ENCODE measurements around the gene ADGRG6.

ADGRG6 gene

GRCh38 chr6:142329486-142330113, 27.8 kb downstream of the ADGRG6 start:
- Histone ChIP-seq H3K27ac (ENCODE audit: insufficient read depth, low read depth, low read length, poor library complexity, severe bottlenecking) (no peak overlapping the region), H3K4me1 (ENCODE audit: control insufficient read depth, insufficient read depth, low read length) (peaks cover 6% of the 10 kb centered on the region), H3K4me3 (ENCODE audit: insufficient read depth, low read depth, low read length) (no peak overlapping the region), H3K9me3 (ENCODE audit: control insufficient read depth, low read length) (no peaks in the 10 kb centered on the region), H3K36me3 (ENCODE audit: control insufficient read depth, insufficient read depth, low read length) (no peaks in the 10 kb centered on the region), H3K27me3 (ENCODE audit: control insufficient read depth, insufficient read depth, low read length, poor library complexity, severe bottlenecking) (no peaks in the 10 kb centered on the region)
- WGBS, 2 experiments: 92 to 97% methylated on average over 2 to 3 of the region's 3 CpGs

DNA sequence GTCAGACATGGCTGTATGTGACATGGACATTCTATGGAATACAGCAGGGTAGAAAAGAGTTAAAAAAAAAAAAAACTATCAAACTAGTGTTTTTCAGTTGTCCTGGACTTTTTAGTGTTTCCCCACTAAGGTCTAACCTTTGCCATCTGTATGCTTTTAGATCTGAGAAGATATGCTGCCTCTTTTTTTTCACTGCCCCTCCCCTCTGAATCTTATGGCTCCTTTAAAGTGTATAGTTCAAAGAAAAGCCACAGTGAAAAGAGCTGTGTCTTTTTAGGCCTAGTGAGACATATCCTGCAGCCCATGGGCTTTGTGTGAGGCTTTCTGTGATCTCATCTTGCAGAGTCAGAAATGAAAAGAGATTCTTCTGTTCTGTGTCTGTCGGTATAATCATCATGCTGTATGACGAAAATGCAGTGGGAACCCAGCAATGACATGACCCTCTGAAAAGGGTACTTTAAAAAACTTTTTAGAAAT, 29.3 kb downstream of the ADGRG6 start:
- H3K27ac ChIP-seq (ENCODE audit: insufficient read depth, low read depth, low read length, poor library complexity, severe bottlenecking): peak overlapping the region; percentile 66
- H3K4me1 ChIP-seq (ENCODE audit: control insufficient read depth, insufficient read depth, low read length): peaks cover 6% of the 10 kb centered on the region
- 75 to 90% methylated on average over 2 of the region's 2 CpGs for WGBS, 2 experiments
- no peaks in the 10 kb centered on the region for H3K9me3 ChIP-seq (ENCODE audit: control insufficient read depth, low read length)
- H3K4me3 ChIP-seq (ENCODE audit: insufficient read depth, low read depth, low read length): no peak overlapping the region
- H3K36me3 ChIP-seq (ENCODE audit: control insufficient read depth, insufficient read depth, low read length): no peaks in the 10 kb centered on the region
- H3K27me3 ChIP-seq (ENCODE audit: control insufficient read depth, insufficient read depth, low read length, poor library complexity, severe bottlenecking): no peaks in the 10 kb centered on the region

DNA sequence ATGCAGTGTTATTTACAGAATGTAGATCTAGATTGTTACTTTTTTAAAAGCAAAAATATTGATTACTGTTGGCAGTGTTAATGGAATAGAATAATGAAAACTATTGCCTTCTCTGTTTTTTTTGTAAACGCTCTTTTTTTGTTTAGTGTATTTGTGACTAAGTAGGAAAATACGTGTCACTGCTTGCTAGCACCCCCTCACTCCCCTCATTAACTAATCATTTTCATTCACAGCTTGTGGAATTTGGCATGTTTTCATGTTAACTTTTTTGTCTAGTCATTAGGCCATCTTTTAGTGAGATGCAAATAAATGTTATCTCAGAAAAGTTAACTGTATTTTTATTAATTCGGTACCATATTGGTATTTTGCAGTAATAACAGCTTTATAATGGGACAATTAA, 29.8 kb downstream of the ADGRG6 start:
- no peaks in the 10 kb centered on the region for H3K9me3 ChIP-seq (ENCODE audit: control insufficient read depth, low read length)
- no peaks in the 10 kb centered on the region for H3K27me3 ChIP-seq (ENCODE audit: control insufficient read depth, insufficient read depth, low read length, poor library complexity, severe bottlenecking)
- H3K4me1 ChIP-seq (ENCODE audit: control insufficient read depth, insufficient read depth, low read length): peaks cover 6% of the 10 kb centered on the region
- H3K27ac ChIP-seq (ENCODE audit: insufficient read depth, low read depth, low read length, poor library complexity, severe bottlenecking): peak overlapping the region; percentile 66
- no peak overlapping the region for H3K4me3 ChIP-seq (ENCODE audit: insufficient read depth, low read depth, low read length)
- WGBS, 2 experiments: 80 to 100% methylated on average over 1 to 2 of the region's 3 CpGs
- H3K36me3 ChIP-seq (ENCODE audit: control insufficient read depth, insufficient read depth, low read length): no peaks in the 10 kb centered on the region

DNA sequence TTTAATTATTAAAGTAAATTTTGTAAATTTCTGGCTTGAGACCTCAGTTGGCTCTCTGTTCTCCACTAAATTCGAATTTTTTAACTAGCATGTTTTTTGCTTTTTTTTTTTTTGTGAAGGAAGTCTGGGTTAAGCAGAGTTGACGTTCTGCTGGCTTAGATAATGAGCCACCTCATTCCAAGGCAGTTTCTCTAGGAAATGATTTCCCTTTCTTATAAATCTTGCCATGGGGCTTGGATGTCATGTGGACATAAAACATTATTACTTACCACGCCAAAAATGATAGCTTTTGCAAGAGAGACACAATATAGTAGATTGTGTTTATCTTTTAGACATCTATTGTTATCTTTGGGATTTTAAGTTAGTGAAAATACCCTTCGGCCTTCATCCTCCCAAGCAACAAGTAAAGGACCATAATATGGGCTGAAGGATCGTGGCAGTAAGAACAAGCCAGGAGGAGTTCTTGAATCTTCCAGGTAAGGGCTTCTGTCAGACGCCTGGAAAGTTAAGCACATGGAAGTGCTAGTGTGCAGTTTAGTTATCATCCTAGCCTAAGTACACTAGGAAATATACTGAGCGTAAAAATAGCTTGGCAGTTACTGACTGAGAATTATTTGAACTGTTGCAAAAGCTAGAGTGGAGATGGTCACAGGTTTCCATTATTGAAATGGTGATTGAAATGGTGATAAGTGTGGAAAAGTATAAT, 30.7 kb downstream of the ADGRG6 start:
- no peak overlapping the region for H3K4me3 ChIP-seq (ENCODE audit: insufficient read depth, low read depth, low read length)
- WGBS, 2 experiments: 91 to 92% methylated on average over 5 to 7 of the region's 7 CpGs
- no peak overlapping the region for H3K27ac ChIP-seq (ENCODE audit: insufficient read depth, low read depth, low read length, poor library complexity, severe bottlenecking)
- no peaks in the 10 kb centered on the region for H3K27me3 ChIP-seq (ENCODE audit: control insufficient read depth, insufficient read depth, low read length, poor library complexity, severe bottlenecking)
- H3K9me3 ChIP-seq (ENCODE audit: control insufficient read depth, low read length): no peaks in the 10 kb centered on the region
- peaks cover 6% of the 10 kb centered on the region for H3K4me1 ChIP-seq (ENCODE audit: control insufficient read depth, insufficient read depth, low read length)
- H3K36me3 ChIP-seq (ENCODE audit: control insufficient read depth, insufficient read depth, low read length): no peaks in the 10 kb centered on the region

DNA sequence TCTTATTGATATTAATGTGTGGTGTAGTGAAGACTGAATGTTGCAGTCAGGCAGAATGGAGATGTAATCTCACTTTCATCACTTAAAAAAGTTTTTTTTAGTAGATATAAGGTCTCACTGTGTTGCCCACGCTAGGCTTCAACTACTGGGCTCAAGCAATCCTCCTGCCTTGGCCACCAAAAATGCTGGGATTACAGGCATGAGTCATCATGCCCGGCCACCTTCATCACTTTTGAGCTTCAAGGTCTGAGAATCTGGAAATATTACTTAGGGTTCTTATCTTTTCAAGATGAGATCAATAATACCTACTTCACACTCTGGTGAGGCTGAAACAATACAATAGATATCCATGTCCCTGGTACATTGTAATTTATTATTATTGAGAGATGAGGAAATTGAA, 31.6 kb downstream of the ADGRG6 start:
- no peak overlapping the region for H3K27ac ChIP-seq (ENCODE audit: insufficient read depth, low read depth, low read length, poor library complexity, severe bottlenecking)
- H3K27me3 ChIP-seq (ENCODE audit: control insufficient read depth, insufficient read depth, low read length, poor library complexity, severe bottlenecking): no peaks in the 10 kb centered on the region
- 87 to 93% methylated on average over 2 of the region's 2 CpGs for WGBS, 2 experiments
- no peaks in the 10 kb centered on the region for H3K36me3 ChIP-seq (ENCODE audit: control insufficient read depth, insufficient read depth, low read length)
- H3K4me1 ChIP-seq (ENCODE audit: control insufficient read depth, insufficient read depth, low read length): peaks cover 6% of the 10 kb centered on the region
- H3K9me3 ChIP-seq (ENCODE audit: control insufficient read depth, low read length): no peaks in the 10 kb centered on the region
- no peak overlapping the region for H3K4me3 ChIP-seq (ENCODE audit: insufficient read depth, low read depth, low read length)

DNA sequence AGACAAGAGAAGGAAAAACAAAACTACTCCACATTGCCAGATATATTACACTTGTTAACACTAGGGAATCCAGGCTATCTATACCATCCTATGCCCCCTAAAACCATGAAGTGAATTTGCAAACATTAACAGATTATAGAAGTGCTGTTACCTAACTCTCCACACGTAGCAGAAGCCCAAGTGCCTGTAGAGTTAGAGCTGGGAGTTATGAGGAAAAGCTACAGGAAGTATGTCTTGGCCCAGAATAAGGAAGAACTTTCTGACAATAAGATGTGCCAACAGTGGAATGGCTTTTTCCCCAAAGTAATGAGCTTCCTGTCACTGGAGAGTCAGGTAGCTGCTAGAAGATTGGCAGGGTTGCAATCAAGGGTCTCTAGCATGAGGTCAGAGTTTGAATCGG, 32.5 kb downstream of the ADGRG6 start:
- Histone ChIP-seq H3K36me3 (ENCODE audit: control insufficient read depth, insufficient read depth, low read length) (no peaks in the 10 kb centered on the region), H3K27ac (ENCODE audit: insufficient read depth, low read depth, low read length, poor library complexity, severe bottlenecking) (no peak overlapping the region), H3K4me3 (ENCODE audit: insufficient read depth, low read depth, low read length) (no peak overlapping the region), H3K9me3 (ENCODE audit: control insufficient read depth, low read length) (no peaks in the 10 kb centered on the region), H3K4me1 (ENCODE audit: control insufficient read depth, insufficient read depth, low read length) (peaks cover 6% of the 10 kb centered on the region), H3K27me3 (ENCODE audit: control insufficient read depth, insufficient read depth, low read length, poor library complexity, severe bottlenecking) (no peaks in the 10 kb centered on the region)
- WGBS, 2 experiments: 92 to 94% methylated on average over 2 of the region's 2 CpGs

DNA sequence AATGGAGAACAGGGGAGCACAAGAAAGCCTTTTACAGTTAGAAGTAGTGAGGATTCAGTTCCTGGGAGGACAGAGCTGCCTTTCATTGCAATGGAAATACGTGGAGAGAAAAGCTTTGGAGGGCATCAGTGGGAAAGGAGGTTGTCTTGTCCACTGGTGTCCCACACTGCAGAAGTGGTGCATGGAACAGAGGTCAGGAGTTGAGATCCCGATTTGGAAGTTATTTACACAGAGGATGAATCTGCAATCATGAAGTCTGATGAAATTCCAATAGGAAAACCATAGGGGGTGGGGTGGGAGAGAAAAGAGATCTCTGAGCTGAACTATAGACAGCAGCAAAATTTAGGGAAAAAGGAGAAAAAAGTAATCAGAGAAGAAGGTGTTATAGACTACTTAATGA, 33.6 kb downstream of the ADGRG6 start:
- Histone ChIP-seq H3K27ac (ENCODE audit: insufficient read depth, low read depth, low read length, poor library complexity, severe bottlenecking) (no peak overlapping the region), H3K4me3 (ENCODE audit: insufficient read depth, low read depth, low read length) (no peak overlapping the region), H3K27me3 (ENCODE audit: control insufficient read depth, insufficient read depth, low read length, poor library complexity, severe bottlenecking) (no peaks in the 10 kb centered on the region), H3K4me1 (ENCODE audit: control insufficient read depth, insufficient read depth, low read length) (peaks cover 6% of the 10 kb centered on the region), H3K36me3 (ENCODE audit: control insufficient read depth, insufficient read depth, low read length) (no peaks in the 10 kb centered on the region), H3K9me3 (ENCODE audit: control insufficient read depth, low read length) (no peaks in the 10 kb centered on the region)
- 83 to 84% methylated on average over 2 of the region's 2 CpGs for WGBS, 2 experiments

DNA sequence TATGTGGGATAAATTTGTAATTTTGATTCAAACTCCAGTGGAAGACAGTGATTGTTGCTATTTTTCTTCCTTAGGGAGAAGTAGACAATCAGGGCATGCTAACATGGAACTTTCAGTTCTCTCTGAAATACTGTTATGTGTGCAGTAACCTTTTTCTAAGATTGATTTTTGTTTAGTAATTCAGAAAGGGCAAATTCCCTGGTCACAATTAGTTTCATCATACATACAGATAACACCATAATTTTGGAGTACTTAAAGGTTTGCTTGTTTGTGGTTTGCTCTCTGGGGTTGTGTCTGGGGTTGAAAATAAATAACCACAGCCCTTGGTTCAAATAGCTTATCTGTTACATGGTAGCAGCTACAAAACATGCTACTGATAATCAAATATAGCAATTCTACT, 34.4 kb downstream of the ADGRG6 start:
- Histone ChIP-seq H3K36me3 (ENCODE audit: control insufficient read depth, insufficient read depth, low read length) (no peaks in the 10 kb centered on the region), H3K9me3 (ENCODE audit: control insufficient read depth, low read length) (no peaks in the 10 kb centered on the region), H3K4me3 (ENCODE audit: insufficient read depth, low read depth, low read length) (no peak overlapping the region), H3K27ac (ENCODE audit: insufficient read depth, low read depth, low read length, poor library complexity, severe bottlenecking) (no peak overlapping the region), H3K4me1 (ENCODE audit: control insufficient read depth, insufficient read depth, low read length) (peaks cover 2% of the 10 kb centered on the region), H3K27me3 (ENCODE audit: control insufficient read depth, insufficient read depth, low read length, poor library complexity, severe bottlenecking) (no peaks in the 10 kb centered on the region)

- Histone ChIP-seq H3K4me1 (ENCODE audit: control insufficient read depth, insufficient read depth, low read length) (no peaks in the 10 kb centered on the region), H3K27ac (ENCODE audit: insufficient read depth, low read depth, low read length, poor library complexity, severe bottlenecking) (no peak overlapping the region), H3K27me3 (ENCODE audit: control insufficient read depth, insufficient read depth, low read length, poor library complexity, severe bottlenecking) (no peaks in the 10 kb centered on the region), H3K36me3 (ENCODE audit: control insufficient read depth, insufficient read depth, low read length) (no peaks in the 10 kb centered on the region), H3K9me3 (ENCODE audit: control insufficient read depth, low read length) (no peaks in the 10 kb centered on the region), H3K4me3 (ENCODE audit: insufficient read depth, low read depth, low read length) (no peak overlapping the region)
- 94 to 98% methylated on average over 3 of the region's 3 CpGs for WGBS, 2 experiments
These were observed 35.0 kb downstream of the ADGRG6 start for GRCh38 chr6:142336787-142337186.

DNA sequence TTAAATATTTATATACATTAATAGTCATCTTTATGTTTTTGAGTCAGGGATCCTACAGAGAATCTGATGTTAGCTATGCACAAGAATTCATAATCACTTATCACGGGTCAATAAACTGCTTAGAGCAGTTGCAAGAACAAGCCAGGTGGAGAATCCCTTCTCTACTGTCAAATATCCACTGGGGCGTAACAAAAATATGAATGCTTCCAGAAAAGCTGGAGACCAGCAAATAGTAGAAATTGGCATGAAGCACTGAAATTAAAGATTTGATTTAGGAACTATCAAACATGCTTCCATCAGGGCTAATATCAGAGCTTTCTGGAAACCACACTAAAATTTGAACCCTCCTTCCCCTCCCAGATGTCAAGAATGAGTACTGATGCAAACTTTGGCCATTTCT, 37.3 kb downstream of the ADGRG6 start:
- no peaks in the 10 kb centered on the region for H3K4me1 ChIP-seq (ENCODE audit: control insufficient read depth, insufficient read depth, low read length)
- WGBS, 2 experiments: 95 to 100% methylated on average over 2 of the region's 2 CpGs

More for the DNA sequence above, 37.3 kb downstream of the ADGRG6 start:
- no peaks in the 10 kb centered on the region for H3K36me3 ChIP-seq (ENCODE audit: control insufficient read depth, insufficient read depth, low read length)
- H3K9me3 ChIP-seq (ENCODE audit: control insufficient read depth, low read length): no peaks in the 10 kb centered on the region
- H3K4me3 ChIP-seq (ENCODE audit: insufficient read depth, low read depth, low read length): no peak overlapping the region
- H3K27me3 ChIP-seq (ENCODE audit: control insufficient read depth, insufficient read depth, low read length, poor library complexity, severe bottlenecking): no peaks in the 10 kb centered on the region
- H3K27ac ChIP-seq (ENCODE audit: insufficient read depth, low read depth, low read length, poor library complexity, severe bottlenecking): no peak overlapping the region
